Hematopoietic multipotent progenitor cell treated with erythropoietin and hydrocortisone succinate and interleukin-3 and kit ligand, for 15 days (in vitro differentiated cells): ENCODE results near the gene MRTFB.

Experiments used
- DNase-seq: peaks from one replicate; pipeline ENCODE4 v3.0.0-alpha.2; 2015; ENCODE audit warnings: low spot score

MRTFB gene

DNA sequence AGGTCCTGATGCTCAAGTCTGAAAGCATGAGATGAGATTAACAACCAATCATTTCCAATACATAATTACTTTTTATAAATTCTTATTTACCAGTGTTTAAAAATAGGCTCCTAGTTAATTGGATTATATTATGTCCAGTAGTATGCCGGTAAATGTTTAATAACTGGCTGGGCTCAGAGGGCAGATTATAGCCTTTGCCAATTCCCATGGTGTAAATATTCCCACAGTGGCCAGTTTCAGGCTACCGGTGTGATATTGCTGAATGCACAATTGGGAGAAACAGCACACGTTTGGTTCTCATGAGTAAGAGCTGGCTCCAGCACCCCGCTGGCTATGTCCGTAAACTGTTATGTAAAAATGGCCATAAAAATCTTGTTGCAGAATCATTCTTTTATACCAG is 167.6 kb downstream of the MRTFB start:
- no peak for DNase-seq

DNA sequence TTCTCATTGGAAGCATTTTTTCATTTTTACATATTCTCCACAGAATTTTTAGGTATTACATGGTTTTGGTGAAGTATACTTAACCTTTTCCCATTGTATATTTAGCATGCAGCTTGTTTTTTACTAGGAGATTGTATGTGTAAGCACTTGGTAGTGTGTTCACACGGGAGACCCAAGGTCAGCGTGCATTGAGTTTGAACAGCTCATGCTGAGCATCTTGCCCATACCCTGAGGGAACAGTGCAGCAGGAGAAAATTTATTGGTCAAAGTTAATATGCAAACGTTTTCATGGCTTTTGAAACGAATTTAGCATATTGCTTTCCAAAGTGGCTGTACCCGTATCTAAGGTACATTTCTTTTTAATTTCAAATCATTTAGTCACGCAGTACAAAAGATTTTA is 168.7 kb downstream of the MRTFB start:
- DNase-seq = no peak

DNA sequence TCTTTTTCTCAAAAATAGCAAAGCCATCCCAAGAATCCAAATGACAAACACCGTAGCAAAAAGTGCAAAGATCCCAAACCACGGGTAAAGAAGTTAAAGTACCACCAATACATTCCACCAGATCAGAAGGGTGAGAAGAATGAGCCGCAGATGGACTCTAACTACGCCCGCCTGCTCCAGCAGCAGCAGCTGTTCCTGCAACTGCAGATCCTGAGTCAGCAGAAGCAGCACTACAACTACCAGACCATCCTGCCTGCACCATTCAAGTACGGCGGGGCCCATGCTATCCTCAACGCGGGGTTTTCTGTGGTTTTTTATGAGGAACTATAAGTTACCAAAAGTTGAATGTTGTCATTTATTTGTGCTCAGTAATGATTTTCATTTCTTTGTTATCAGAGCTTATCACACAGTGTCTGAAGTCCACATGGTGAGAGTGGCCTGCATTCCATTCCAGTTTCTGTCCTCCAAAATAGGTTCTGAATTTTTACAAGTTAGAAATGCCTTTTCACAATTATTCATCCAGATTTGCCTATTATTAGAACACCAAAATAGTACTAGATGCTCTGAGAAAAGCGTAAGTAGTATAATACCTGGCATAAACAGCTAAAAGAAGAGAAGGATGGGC is 169.2 kb downstream of the MRTFB start:
- DNase-seq = no peak

DNA sequence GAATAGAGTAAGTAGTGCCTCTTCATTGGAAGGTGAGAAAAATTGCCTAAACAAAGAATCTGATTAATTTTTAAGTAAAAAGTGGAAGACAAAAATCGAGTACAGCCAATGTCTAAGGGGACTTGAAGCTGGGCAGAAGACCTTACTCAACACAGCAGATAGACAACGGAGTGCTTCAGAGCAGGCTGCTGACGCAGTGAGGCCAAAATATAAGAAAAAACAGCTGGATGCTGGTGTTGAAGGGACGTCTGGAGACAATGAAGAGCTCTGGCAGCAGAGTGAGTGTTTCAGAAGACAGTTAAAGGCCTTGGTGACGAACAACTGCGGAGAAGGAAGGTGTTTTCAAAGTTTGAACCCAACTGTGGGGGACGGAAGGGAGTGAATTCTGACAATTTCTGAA is 169.8 kb downstream of the MRTFB start:
- no peak for DNase-seq

DNA sequence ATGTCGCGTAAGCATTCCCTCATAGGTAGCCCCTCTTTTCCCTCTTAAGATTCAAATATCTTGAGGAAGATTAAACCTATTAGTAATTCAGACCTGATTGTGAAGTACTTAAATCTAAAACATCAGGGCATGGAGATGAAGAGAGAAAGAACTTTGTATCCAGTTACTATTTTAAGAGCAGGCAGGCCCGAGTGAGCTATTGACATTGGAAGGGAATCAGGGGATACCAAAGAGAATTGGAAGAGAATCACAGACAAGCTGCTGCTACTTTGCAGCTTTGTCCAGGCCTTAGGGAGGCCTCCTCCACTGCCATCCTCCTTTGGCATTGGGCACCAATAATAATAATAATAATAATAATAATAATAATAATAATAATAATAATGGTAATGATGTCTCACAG is 170.5 kb downstream of the MRTFB start:
- no peak for DNase-seq

DNA sequence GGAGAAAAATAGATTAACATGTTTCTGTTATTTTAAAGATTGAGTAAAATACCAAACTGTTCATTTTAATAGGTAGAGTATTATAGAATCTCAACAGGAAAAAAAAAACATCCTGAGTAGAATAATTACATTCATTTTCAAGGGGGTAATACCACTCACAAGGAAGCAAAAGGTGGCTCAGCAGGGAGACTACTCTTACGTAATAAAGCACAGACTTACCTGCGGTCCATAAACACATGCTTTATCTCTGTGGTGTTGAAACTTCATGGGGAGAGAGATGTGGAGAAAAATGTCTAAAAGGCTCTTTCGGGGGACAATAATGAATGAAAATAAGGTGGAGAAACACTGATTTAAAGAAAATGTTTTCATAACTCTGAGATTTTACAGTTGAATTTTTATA is 171.7 kb downstream of the MRTFB start:
- no peak for DNase-seq

DNA sequence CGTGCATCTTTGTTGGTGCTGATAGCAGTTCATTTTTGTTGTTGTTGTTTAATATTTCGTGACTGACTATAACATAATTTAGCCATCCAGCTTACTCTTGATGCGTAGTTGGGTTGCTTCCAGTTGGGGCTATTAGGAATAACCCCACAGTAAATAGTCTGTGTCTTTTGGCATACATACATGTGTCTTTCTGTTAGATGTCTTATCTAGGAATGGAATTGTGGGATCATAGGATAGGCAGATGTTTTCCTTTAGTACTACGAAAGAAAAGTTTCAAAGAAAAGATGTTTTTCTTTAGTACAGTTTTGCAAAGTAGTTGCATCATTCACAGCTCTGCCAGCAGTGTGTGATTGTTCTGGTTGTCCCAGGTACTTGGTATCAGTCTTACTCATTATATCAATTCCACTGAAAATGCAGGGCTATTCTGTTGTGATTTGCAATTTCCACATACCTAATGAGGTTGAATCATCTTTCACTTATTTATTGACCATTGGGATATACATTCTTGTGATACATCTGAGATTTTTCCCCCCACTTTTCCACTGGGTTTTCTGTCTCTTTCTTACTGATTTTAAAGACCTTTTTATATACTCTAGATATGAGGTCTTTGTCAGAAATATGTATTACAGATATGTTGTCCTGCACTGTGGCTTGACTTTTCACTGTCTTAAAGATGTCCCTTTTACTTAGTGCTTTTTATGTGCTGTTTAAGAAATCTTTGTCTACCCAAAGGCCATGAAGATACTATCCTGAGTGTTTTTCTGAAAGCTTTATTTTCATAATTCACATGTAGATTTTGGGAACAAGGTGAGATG is 173.3 kb downstream of the MRTFB start:
- no peak for DNase-seq

DNA sequence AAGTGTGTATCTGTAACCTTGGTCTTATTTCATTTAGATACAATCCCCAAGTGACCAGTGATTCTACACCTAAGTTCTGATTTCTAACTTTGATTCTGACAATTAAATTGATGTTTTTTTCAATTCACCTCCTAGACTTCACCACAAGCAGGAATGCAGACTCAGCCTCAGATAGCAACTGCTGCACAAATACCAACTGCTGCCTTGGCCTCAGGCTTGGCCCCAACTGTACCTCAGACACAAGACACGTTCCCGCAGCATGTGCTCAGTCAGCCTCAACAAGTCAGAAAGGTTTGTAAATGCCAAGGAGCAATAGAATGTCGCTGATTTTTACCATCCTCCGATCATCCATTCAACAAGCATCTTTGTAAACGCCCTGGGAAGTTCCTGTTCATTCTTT is 177.7 kb downstream of the MRTFB start:
- DNase-seq = no peak

DNA sequence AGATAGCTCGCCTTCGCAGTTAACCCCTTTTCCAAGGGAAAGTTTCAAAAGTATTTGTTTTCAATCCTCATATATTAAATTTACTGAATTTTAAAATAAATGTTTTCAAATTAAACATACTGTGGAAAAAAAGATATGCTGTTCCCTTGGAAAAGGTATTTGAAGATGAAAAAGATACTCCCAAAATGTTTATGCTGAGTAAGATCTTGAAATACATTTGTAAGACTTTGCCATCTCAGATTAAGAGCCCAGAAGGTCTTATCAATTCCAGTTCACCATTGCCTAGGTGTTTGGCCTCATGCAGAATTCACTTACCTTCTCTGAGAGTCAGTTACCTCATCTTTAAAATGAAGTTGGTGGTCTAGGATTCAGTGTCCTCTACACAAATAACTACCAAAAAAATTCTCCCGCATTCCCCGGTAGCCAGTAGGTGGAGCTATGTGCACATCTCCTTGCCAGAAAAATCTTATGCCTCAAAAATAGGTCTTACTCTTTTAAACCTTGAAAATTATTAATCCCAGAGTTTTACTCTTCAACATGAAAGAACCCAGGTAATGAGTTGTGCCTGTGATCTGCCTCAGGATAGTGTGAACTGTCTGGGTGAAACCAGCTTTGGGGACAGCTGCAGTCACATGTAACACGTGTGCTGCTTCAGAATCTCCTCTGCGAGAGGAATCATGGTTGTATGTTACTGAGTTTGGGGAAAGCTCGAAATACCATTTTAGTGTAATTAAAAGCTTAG is 178.3 kb downstream of the MRTFB start:
- DNase-seq = peak; percentile 63

DNA sequence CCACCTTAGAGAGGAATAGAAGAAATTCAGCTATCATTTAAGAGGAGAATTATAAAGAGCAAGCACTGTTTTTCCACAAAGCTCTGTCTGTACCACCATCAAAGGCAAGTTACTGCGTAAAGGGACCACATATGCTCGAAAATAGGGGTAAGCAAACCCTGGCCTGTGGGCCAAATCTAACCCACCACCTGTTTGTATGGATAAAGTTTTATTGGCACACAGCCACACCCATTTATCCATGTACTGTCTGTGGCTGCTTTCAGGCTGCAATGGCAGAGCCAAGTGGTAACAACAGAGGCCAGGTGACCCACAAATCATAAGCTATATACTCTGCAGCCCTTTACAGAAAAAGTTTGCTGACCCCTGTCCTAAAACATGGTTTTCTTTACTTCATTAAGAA is 180.3 kb downstream of the MRTFB start:
- no peak for DNase-seq

DNA sequence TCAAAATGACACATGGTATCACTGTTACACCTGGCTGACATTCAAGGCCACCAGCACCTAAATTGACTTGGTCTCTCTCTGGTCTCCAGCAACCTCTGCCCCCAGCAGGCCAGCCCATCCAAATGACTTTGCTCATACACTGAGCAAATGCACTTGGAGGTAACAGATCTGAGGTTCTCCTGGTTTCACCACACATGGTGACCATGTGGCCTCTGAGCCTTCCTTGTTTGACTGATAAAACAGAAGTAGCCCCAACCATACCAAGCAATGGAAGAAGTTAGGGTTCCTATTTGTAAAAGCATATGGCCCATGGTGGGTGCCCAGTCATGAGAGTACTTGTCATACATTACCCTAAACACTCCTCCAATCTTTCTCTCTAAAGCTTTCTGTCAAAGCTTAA is 181.7 kb downstream of the MRTFB start:
- no peak for DNase-seq

DNA sequence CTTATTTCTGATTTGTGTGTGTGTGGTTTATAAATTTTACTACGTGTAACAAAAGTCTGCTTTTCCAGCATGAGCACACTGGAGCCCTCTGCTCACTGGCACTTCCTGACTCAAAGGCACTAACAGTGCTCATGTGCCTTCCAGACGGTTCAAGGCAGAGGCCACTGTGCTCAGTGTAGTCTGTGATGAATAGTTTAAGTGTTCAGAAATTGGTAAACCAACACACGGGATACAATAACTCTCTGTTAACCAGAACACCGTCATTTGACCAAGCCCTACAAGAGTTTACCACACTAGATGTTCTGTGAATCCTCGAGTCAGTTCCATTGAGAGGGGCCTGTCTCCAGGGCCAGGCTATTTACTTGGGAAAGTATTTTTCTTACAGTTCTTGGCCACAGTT is 191.9 kb downstream of the MRTFB start:
- no peak for DNase-seq

DNA sequence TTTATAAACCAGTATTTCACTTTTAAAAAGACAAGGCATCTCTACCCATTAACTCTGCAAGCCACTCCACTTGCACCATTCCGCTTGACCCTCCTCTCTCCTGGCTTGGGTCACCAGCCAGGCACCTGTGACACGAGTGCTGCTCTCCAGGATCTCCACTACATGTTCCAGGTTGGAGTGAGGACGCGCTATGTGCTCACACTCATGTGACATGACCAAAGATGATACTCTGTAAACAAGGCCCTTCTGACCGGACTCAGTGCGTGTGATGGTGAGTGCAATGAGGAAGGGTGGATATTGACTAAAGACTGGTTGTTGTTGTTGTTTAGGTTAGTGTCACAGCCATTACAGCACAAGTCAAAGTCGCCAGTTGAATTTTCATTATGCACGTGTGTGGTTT is 192.7 kb downstream of the MRTFB start:
- DNase-seq = no peak

DNA sequence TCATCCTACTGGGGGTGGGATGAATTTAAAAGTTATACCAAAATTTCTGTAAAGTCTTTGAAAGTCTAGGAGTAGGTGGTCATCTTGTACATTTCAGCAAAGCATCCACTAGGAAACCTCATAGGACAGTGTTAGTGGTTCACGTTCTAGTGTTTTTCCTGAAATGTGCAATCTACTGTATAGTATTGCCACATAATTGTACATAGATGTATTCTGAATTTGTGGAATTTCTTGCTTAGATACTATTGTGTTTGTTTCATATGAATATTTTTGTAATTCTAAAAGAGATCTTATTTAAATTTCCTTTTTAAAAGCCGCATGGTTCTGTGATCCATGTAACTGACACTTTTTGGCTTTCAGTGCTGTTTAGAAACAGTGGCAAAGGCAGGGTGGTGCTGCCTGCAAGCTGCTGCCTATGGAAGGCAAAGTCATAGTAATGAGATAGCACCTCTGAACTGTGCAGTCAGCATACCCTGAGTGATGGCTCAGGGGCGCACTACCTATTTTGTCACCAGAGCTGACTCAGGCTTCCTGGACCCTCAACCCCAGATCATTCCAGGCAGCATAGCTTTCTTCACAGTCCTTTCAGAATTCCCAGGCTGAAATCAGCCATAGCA is 193.3 kb downstream of the MRTFB start:
- DNase-seq = no peak

DNA sequence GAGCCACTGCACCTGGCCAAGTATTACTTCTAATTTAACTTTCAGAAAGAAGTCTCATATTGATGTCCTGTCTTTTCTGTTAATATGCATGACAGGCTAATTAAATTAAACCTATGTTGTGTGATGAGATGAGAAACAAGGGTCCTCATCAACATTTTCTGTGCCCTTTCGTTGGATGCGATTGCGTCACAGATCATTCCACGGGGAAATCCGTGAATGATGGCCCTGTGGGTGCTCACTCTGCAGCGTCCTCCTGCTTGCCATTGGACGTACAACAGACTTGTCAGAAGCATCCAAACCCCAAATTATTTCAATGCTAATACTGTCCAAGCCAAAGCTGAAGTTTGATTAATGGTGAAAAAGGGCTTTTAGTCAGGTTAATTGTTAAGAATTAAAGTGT is 197.0 kb downstream of the MRTFB start:
- DNase-seq = no peak

DNA sequence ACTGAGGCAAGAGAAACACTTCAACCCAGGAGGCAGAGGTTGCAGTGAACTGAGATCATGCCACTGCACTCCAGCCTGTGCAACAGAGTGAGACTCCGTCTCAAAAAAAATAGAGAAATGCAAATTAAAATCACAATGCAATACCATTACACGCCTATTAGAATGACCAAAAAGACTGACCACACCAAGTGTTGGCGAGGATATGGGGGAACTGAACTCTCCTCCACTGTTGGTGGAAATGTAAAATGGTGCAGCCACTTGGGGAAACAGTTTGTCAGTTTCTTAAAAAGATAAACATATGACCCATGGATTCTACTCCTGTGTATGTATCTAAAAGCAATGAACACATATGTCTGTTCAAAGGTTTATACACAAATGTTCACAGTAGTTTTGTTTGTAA is 204.8 kb downstream of the MRTFB start:
- no peak for DNase-seq

DNA sequence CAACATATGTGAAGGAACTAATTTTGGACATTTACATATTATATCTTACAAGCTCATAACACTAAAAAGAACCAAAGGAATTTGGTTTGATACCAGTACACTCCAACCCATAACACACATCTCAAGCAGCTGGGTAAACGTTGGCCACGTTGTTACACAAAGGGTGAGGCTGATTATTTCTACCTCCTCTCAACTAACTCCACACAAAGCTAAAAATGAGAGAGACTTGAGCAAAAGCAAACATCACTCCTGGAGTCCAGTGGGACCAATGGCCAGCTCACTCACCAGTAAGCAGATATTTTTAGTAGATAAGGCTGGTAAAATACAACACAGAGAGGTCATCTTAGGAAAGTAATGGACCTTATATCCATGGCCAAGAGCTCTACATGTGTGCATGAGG is 207.6 kb downstream of the MRTFB start:
- DNase-seq = no peak

DNA sequence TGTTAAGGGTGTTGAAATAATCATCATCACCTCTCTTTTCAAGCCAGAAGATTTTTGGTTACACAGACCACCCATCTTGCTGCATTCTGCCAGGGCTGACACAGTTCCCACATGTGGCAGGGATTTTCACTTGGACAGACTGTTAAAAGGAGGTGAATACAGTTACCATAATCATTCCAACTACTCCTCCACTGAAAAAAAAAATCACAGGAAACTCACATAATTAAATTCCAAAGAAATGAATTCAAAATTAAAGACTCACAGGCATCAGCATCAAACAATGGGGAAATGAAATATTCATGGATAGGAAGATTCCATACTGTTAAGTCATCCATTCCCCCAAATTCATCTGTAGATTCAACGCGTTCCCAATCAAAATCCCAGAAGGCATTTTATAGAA is 209.4 kb downstream of the MRTFB start:
- DNase-seq = no peak

DNA sequence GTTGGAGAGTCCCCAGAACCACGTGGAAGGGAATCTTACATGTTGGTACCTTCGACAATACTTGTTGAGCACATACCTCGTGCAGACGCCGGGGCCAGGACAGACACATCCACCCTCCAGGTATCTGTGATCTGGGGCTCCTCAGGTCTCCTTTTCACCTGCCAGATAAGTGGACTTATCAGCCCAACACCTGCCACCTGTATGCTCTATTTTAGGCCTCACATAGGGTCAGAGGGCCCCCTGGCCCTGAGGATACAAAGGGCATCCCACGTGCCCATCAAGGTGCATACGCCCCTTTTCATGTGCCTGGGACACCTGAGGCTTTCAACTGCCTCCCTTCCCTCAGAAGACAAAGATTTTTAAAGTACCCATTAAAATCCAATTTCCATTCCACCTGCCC is 212.7 kb downstream of the MRTFB start:
- no peak for DNase-seq

DNA sequence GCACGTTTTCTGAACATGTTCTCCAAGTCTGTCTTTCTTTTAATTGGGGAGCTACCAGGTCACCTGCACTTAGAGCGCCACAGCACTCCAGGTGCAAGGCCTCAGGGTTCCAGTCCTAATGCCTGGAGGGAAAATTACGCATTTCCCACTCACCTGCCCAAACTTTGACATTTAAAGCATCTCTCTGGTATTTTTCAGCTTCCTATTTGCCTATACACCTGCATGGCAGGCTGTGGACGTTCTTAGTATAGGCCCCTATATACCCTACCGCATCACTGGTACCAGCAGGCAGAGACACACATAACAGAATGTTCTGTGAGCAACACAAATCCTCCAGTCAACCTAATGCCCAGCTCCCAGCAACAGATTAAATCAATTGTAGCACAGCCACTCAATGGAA is 213.3 kb downstream of the MRTFB start:
- DNase-seq = no peak

DNA sequence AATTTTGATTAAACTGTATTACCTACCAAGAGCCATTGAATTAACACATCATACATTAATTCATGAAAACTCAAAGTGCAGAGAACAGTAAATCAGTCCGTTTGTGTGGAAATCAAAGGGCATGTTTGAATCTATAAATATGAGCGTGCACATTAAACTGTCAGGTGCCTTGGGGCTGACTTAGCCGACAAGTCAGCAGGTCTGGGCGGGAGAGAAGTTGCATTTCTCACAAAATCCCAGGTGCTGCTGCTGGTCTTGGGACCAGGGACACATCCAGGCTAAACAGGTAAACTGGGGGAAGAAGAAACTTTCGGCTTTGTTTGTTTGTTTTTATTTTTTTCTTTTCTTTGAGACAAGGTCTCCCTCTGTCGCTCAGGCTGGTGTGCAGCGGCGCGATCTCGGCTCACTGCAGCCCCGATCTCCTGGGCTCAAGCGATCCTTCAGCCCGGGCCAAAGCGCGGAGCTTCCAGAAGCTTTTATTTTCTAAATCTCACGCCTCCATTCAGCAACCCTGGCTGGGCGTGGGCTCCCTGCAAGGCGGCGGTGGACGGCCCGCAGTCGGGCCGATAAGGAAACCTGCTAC is 213.9 kb downstream of the MRTFB start:
- no peak for DNase-seq
